Measurements from ENCODE around the gene STXBP4.

Gene STXBP4, protein sequence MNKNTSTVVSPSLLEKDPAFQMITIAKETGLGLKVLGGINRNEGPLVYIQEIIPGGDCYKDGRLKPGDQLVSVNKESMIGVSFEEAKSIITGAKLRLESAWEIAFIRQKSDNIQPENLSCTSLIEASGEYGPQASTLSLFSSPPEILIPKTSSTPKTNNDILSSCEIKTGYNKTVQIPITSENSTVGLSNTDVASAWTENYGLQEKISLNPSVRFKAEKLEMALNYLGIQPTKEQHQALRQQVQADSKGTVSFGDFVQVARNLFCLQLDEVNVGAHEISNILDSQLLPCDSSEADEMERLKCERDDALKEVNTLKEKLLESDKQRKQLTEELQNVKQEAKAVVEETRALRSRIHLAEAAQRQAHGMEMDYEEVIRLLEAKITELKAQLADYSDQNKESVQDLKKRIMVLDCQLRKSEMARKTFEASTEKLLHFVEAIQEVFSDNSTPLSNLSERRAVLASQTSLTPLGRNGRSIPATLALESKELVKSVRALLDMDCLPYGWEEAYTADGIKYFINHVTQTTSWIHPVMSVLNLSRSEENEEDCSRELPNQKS

DNA sequence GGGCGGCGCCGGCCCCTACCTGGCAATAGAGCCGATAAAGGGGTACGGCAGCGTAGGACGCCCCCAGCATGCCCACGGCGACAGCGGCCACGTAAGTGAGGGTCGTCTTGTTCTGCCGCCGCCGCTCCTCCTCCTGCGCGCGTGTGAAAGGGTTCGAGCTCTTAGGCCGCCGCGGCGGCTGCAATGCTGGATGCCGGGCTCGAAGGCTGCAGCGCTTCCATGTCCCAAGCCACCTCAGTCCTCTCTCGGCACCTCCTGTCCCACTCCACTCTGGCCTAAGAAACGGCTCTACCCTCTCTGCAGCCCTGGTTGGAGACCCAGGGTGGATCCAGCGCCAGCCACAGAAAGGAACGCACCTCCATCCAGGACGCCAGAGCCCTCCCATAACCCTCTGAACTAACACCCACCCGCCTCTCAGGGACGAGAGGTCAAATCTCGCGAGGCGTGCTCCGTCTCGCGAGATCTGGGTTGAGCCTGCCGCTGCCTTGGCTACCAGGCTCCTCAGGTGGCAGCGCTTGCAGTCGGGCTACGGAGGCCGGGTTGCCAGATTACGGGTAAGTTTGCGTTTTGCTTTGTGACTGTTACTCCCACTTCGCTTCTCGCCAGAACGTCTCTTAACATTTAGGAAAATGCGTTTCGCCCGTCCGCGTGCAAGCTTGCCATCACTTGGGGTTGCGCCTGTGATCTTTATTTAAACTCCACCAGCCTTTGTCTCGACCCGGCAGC, at the start of gene STXBP4, which contains the start of gene COX11:
Gene STXBP4 (plus strand): TSS at position 504 of the 726 bp plus-strand sequence. CDS start 17,455 bp downstream, outside the sequence.
Gene COX11 (minus strand): TSS at position 393 of the 726 bp plus-strand sequence. CDS start 8 bp downstream, at position 385.
- DNase-seq (ENCODE audit: low read depth in 2 of 2): peak; percentile 87 to 88

DNA sequence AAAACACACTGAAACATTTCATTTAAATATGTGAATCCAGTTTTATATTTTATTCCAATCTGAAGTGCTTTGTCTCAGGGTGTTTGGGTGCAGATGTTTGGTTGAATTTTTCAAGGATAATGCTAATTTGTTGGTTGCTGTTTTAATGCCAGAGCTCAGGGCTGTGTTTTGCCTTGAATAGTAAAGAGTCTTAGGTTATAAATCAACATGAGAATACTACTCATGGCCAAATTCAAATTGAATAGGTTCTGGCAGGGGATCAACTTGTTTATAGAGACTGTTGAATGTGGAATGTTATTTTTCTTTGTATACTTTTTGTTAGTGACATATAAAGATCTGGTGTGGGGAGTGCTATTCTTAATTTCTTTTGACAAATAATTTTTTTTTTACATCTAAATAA, 49.1 kb upstream of the STXBP4 start:
- DNase-seq (ENCODE audit: low read depth in 2 of 2): no peak

DNA sequence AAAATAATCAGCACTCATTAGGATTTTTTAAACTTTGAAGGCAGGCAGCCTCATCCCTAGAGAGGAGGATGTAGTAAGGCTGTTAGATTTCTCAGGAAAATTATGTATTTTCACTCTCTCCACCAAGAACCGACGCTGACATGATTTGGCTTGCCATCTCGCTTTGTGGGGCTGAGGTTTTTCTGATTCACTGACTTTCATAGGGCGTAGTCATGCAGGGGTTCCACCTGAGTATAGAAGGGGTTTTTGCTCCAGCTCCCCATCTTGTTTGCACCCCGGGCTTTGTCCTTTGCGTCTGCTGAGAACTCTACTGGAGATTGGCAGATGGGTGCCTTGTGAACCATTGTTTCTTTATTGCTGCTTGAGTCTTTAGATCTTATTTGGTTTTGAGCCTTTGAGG, 47.7 kb upstream of the STXBP4 start:
- no peak for DNase-seq (ENCODE audit: low read depth in 2 of 2)

DNA sequence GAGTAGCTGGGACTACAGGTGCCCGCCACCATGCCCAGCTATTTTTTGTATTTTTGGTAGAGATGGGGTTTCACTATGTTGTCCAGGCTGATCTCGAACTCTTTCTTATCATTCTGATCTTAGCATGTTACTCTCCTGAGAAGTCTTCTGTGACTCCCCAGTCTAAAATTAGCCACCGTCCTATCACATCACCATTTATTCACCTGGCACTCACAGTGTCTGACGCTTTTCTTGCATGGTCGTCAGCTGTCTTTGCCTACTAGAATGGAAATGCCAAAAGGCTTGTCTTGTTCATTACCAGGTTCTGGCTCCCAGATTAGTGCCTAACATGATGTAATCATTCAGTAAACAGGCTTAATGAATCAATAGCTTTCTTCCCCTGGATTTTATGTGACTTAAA, 44.2 kb upstream of the STXBP4 start:
- no peak for DNase-seq (ENCODE audit: low read depth in 2 of 2)

DNA sequence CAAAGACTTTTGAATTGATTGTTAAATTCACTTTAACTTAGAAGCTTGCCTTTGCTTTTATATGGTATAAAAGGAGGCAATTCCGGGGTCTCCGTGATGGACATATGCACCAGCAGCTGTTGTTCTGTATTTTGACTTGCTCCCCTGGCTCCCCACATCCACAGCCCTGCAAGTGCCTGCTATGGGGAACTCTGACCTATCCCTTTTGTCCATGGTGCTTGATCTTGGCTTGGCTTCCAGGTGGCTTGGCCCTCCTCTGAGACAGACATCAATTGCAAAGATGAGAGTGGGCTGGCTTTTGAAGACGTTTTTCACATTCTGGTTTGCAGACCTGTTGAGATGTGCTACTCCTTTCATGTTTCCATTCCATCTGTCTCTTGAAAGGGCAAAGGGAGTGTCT, 41.0 kb upstream of the STXBP4 start:
- no peak for DNase-seq (ENCODE audit: low read depth in 2 of 2)

DNA sequence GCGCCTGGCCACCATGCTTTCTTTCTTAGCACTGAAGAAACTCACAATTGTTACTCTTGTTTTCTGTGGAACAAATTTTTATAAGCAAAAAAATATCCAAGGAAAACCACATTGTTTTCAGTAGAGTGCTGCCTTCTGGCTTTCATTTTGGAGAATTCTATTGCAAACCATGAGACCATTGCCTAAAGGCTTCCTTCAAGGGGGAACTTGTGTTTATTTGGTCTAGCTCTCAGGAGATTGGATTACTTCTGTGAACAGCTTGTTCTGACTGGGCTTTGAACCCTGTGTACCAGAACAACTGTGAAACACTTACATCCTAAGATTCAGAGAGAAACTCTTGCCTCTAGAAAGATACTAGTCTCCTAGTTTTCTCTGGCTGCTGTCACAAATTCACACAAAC, 35.9 kb upstream of the STXBP4 start:
- DNase-seq (ENCODE audit: low read depth in 2 of 2): no peak

DNA sequence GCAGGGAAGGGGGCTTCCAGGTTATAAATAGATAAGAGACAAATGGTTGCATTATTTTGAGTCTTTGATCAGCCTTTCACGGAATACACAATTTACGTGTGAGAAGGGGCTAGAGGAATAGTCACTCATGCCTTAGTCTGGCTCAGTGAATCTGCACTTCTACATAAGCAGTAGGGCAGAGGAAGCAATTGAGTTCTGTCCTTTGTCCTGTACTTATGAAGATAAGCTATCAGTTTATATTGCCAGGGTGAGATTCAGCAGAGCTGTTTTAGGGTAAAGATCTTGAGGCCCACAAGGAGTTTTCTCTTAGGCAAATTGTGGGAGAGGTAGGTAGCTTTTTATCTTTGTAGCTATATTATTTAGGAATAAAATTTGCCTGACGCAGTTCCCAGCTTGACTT, 34.6 kb upstream of the STXBP4 start:
- DNase-seq (ENCODE audit: low read depth in 2 of 2): no peak

DNA sequence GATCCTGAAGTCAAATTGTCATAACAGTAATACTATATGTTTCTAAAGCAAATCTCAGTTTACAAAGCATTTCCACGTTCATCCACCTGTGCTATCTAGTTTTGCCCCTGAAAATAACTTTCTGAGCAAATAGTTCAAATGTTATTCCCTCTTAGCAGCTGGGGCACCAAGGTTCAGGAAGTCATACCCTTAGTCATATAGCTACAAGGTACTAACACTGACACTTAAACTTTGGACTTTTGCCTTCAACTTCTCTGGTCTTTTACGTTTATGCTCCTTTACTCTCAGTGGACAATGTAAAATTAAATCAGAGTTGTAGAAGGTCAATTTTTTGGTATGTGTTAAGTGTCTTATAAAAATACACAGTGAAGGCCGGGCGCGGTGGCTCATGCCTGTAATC, 33.1 kb upstream of the STXBP4 start:
- no peak for DNase-seq (ENCODE audit: low read depth in 2 of 2)

DNA sequence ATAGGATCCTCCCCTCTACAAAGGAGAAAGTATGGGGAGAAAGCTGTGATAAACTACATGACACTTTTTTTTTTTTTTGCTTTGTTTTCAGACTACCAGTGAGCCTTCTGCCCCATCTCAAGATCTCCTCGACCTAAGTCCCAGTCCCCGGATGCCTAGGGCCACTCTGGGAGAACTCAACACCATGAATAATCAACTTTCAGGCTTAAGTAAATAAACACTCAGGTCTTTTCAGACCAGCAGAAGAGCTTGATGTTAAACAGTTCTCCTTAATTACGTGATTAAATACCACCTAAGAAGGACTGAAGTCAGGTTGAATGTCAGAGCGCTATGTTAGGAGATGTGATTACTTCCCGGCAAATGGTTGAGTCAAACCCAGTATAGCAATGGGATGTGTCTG, 31.5 kb upstream of the STXBP4 start:
- no peak for DNase-seq (ENCODE audit: low read depth in 2 of 2)

DNA sequence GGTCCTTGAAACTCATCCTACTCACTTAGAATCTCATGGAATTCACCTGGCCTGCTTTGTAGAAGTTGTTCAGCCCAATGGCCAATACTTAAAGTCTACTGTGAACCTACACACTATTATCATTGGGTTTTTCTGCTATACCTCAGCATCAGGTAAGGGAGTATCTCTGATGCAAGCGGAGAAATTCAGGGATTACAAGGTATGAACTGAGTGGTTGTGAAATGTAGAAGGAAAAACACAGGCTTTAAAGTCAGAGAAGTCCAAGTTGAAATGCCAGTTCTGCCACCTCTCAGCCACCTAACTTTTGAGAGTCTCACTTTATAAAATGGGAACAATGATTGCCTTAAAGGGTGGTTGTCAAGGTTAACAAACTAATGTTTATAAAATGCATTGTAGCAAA, 31.1 kb upstream of the STXBP4 start:
- DNase-seq (ENCODE audit: low read depth in 2 of 2): no peak

DNA sequence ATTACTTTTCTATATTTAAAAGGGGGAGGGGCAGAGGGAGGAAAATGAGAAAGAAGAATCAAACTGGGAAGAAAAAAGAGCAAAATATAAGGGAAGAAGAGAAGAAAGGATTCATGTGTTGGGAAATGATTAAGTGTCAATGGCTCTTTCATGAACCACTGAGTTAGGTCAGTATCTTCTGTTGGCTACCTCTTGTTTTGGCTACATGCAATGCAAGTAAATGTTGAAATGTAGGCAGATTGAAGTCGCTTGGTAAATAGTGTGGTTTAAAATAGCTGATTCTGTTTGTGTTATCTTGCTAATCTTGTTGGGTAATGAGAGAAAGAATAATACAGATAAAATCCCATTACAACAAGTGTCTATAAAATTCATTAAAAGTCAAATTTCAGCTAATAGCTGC, 27.3 kb upstream of the STXBP4 start:
- DNase-seq (ENCODE audit: low read depth in 2 of 2): no peak

DNA sequence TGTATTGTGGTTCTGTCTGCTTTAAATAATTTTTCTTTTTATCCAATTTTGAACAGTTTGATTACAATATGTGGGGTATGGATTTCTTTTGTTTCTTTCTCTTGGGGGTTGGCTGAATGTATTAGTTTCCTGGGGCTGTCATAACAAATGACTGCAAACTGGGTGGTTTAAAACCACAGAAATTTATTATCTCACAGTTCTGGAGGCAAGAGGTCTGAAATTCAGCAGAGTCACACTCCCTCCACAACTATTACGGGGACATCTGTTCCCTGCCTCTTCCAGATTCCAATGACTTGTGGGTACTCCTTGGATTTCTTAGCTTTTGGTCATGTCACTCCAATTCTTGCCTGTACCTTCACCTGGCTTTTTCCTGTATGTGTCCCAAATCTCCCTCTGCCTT, 23.8 kb upstream of the STXBP4 start:
- no peak for DNase-seq (ENCODE audit: low read depth in 2 of 2)

DNA sequence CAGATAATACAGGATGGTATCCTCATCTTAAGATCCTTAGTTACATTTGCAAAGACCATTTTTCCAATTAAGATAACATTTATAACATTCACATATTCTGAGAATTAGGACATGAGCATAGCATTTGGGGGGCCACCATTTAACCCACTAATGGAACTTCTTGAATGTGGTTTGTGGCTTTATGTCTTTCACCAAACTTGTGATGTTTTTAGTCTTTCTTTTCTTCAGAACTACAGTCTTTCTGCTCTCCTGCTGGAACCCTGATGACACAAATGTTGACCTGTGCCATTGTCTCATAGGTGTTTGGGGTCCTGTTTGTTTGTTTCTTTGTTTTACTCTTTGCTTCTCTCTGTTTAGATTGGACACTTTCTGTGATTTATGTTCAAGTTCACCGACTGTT, 23.3 kb upstream of the STXBP4 start:
- no peak for DNase-seq (ENCODE audit: low read depth in 2 of 2)

DNA sequence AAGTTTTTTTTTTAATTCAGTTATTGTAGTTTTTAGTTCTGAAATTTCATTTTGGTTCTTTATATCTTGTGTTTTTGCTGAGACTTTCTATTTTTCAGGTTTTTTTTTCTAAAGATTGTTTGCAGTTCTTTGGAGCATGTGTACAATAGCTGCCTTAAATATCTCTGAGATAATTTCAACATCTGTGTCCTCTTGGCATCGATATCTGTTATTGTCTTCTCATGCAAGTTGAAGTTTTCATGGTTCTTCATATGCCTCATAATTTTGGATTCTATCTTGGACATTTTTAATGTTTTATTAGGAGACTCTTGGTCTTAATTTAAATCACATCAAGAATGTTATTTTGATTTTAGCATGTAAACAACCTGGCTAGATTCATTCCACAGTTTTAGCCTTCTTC, 22.9 kb upstream of the STXBP4 start:
- no peak for DNase-seq (ENCODE audit: low read depth in 2 of 2)

DNA sequence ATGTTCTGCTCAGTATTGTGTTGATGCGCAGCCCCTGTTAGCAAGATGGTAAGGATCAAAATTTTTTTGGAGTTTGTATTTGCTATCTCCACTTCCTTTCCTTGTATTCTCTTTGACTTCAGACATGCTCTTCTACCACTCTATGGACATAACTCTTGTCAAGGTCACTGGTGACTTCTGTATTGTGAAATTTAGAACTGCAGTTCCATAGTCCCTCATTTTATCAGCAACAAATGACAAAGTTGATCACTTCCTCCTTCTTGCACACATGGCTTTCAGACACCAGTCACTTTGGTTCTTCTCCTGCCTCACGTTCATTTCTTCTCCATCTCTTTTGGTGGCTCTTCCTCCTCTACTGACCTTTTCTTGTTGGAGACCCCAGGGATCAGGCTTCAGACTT, 21.2 kb upstream of the STXBP4 start:
- no peak for DNase-seq (ENCODE audit: low read depth in 2 of 2)

DNA sequence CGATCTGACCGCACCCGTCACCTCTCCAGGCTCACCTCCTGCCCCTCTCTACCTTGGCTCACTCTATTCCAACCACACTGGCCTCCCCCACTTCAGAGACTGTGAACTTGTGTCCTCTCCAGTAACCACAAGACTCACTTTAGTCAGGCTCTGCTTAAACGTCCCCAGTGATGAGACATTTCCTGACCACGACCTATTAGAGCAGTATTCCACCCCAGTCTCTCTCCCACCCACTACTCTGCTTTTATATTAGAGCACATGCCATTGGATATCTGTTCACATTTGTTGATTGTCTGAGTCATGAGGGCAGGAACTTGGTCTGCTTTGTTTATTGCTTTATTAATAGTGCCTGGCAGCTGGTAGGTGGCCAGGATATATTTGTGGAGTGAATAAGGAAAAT, 20.2 kb upstream of the STXBP4 start:
- DNase-seq (ENCODE audit: low read depth in 2 of 2): no peak

DNA sequence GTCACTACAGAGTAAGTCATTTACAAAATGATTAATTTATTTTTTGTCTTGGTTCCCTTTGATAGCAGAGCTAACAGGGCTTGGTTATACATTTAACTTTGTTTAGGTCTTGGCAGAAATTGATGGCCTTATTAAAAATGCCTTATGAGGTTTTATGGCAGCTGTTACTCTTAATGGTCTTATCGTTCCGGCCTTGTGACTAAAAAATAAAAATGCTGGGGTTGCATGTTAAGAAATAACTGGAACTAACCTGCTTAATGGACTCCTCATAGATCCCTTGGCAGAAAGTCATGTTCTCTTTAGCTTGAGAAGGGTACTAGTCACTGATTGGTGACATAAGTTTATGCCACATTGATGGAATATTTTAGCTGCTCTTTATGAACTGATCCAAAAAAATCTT, 18.4 kb upstream of the STXBP4 start:
- no peak for DNase-seq (ENCODE audit: low read depth in 2 of 2)

DNA sequence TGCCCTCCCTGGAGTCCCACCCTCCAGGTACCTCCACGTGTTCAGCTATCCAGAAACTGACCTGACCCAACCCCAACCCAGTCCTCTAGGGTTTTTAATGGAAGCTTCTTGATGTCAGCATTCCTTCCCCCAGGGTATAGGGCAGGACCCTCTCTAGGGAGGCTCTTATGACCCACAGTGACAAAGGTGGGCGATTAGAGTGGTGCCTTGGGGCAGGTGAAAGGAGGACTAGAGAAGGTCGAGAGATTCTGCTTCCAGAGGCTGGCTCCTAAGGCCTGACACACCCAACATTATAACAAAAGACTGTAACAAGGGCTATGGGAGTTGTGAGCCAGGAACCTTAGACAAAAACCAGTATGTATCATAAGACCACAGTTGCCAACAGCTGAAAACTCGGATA, 17.3 kb upstream of the STXBP4 start:
- no peak for DNase-seq (ENCODE audit: low read depth in 2 of 2)

DNA sequence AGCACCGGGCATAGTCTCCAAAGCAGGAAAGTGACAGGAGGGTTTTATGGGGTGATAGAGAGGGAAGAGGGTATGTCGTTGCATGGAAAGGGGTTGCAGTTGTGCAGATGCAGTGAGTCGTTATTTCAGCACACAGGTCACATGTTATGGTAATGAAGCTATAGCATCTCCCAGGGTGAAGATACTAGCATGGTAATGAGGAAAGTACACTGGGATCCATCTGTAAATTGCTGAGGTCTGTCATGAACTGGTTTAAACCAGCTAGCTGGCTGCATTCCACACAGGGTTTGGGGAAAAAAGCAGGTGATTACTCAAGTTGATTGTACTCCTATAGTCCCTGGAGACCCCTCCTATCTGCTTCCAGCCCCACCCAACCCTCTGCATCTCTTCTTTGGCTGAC, 11.8 kb upstream of the STXBP4 start:
- no peak for DNase-seq (ENCODE audit: low read depth in 2 of 2)

DNA sequence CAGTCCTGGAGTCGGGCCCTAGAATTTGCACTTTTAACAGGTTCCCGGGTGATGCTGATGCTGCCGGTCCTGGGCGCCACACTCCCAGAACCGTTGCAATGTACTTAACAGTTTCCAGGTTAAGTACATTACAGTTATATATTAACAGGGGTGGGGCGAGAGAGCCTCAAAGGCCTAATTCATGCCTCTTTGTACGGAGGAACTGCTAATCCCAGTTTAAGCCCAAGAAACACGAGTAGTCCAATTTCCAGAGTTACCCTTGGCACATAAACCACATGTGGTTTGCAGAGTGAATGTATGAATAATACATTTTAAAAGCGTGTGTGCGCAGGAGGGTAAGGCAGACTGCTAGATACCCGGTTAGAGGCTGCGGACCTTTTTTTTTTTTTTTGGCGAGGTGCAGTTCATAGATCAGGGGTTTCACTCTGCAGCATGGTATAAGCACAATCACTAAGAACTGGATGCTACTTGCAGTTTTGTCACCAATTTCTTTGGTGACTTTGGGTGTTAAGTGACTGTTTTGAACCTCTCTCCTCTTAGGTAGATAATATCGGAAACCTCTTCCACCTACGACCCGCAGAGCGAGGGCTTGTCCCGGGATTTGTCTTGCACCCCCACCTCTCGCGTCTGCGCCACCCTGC, 824 bp upstream of the STXBP4 start:
- no peak for DNase-seq (ENCODE audit: low read depth in 2 of 2)

DNA sequence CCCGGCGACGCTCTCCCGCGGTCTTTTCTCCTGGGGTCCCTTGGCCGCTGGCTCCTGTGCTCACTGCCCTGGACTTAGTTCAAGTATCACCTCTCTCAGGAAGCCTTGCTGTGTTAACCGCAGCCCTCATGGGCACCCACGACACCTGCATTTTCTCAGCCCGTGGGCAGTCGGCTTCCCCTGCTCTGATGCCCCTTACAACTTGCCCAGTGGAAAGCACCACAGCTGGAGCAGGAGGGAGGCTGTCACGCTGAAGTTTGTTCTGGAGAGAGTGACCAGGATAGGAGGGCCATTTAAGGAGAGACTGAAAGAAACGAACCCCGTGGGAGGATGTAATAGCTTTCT, 395 bp downstream of the STXBP4 start:
- peak in 1 of 2 donors; percentile 14 for DNase-seq (ENCODE audit: low read depth in 2 of 2)
